ENCODE data around the gene TSPAN9. TPM values are rescaled to one million over a fixed set of nuclear protein-coding genes. Genes with fewer than 3 reads are reported as not detected.

TSPAN9 gene
- total RNA-seq, 4 donors from 2014 or later = 23.4 to 43.3 (median 29.4) TPM

- TF ChIP-seq CTCF (IDR thresholded peaks at IDR 0.05) = no peak
- no peak for ATAC-seq (ENCODE audit: low FRiP score)
- no peak for DNase-seq (ENCODE audit: low spot score)
These were observed 236.8 kb downstream of the TSPAN9 start for GRCh38 chr12:3313675-3314663.

- DNase-seq (ENCODE audit: low spot score) (no peak), ATAC-seq (ENCODE audit: low FRiP score) (no peak)
- no peak for TF ChIP-seq CTCF (IDR thresholded peaks at IDR 0.05)
These were observed 238.1 kb downstream of the TSPAN9 start for GRCh38 chr12:3315201-3315661.

- DNase-seq (ENCODE audit: low spot score) (no peak), ATAC-seq (ENCODE audit: low FRiP score) (no peak)
- TF ChIP-seq CTCF (IDR thresholded peaks at IDR 0.05) = no peak
These were observed 239.7 kb downstream of the TSPAN9 start for GRCh38 chr12:3316776-3317480.

GRCh38 chr12:3317481-3317815, 240.3 kb downstream of the TSPAN9 start:
- ATAC-seq (ENCODE audit: low FRiP score) (no peak), DNase-seq (ENCODE audit: low spot score) (no peak)
- no peak for TF ChIP-seq CTCF (IDR thresholded peaks at IDR 0.05)

- TF ChIP-seq CTCF (IDR thresholded peaks at IDR 0.05) = no peak
- ATAC-seq (ENCODE audit: low FRiP score) = no peak
- no peak for DNase-seq (ENCODE audit: low spot score)
These were observed 240.8 kb downstream of the TSPAN9 start for GRCh38 chr12:3317841-3318501.

GRCh38 chr12:3319723-3320492, 242.7 kb downstream of the TSPAN9 start:
- no peak for TF ChIP-seq CTCF (IDR thresholded peaks at IDR 0.05)
- ATAC-seq (ENCODE audit: low FRiP score) (no peak), DNase-seq (ENCODE audit: low spot score) (no peak)

Measured in omental fat pad (tissue), 4 donors.